MG63 (cell line): ENCODE measurements around the gene SUMO1. TPM values are rescaled to one million over a fixed set of nuclear protein-coding genes. Genes with fewer than 3 reads are reported as not detected.
A peak's percentile ranks its signal among the peaks of the same experiment; 100 is the strongest.

ENCODE experiments used
- DNase-seq: peaks from one replicate; pipeline ENCODE4 v3.0.0-alpha.2; 2020
- H3K27me3 ChIP-seq: fragments of 250-450 bp; sonication (Bioruptor Pico); 2 replicates; pipeline ENCODE4 v1.5.1; 2020; ENCODE audit warnings: mild to moderate bottlenecking, moderate library complexity
- H3K36me3 ChIP-seq: fragments of 250-450 bp; sonication (Bioruptor Pico); 2 replicates; pipeline ENCODE4 v1.5.1; 2020; ENCODE audit warnings: mild to moderate bottlenecking, moderate library complexity
- H3K4me3 ChIP-seq: fragments of 250-450 bp; sonication (Bioruptor Pico); 2 replicates; pipeline ENCODE4 v1.5.1; 2020; ENCODE audit warnings: mild to moderate bottlenecking, moderate library complexity
- H3K9me3 ChIP-seq: fragments of 250-450 bp; sonication (Bioruptor Pico); 2 replicates; pipeline ENCODE4 v1.5.1; 2020; ENCODE audit warnings: mild to moderate bottlenecking, moderate library complexity
- total RNA-seq: library from RNA; depleted of rRNA; stranded (reverse); fragments of >200 nt; shearing (Covaris generic); gene quantifications from 2 replicates; pipeline ENCODE4 v1.2.3, GENCODE V29; 2014; ENCODE audit warnings: low replicate concordance

Gene SUMO1
- total RNA-seq, 1 experiment from 2014 or later = 210 TPM

- no peak for DNase-seq
- Histone ChIP-seq H3K36me3 (peaks cover 55% of the 10 kb centered on the region), H3K27me3 (no peaks in the 10 kb centered on the region), H3K4me3 (no peak overlapping the region), H3K9me3 (no peaks in the 10 kb centered on the region)
Observed at GRCh38 chr2:202215179-202215578, 23.2 kb downstream of the SUMO1 start.

DNA sequence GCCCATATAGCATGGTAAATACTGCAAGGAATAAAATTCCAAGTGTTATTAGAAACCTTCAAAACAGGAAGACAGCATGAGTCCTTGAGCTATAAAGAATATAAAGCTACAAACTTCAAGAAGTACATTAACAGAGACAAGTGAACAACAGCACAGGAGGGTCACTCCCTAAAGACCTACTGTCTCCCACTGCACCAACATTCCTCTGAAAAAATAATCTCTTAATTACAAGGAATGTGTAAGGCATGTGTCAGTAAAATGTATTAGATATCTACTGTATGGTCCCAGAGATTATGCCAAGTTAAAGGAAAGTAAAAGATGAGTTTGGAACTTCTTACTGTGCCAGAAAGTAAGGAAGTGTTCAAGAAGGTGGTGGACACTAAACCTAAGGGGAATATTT is 29.9 kb downstream of the SUMO1 start:
- H3K4me3 ChIP-seq = no peak overlapping the region
- H3K36me3 ChIP-seq = peaks cover 55% of the 10 kb centered on the region
- H3K27me3 ChIP-seq = no peaks in the 10 kb centered on the region
- H3K9me3 ChIP-seq = no peaks in the 10 kb centered on the region
- DNase-seq = no peak

DNA sequence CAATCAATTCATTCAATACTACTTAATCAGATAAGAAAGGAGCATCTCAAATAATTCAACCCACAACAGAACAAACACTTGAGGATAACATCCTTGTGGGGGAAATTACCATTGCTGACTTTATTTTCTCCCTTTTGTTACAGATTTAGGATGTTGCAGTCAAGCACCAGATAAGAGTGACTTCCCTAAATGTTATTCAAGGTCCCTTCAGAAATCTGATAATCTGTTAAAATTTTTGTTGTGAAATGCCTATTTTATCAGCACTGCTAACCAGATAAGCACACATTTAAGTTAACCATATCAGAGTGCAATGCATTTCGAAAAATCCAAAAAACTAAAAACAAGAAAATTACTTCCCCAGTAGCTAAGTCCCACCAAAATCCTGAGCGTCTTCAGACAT is 33.5 kb downstream of the SUMO1 start:
- Histone ChIP-seq H3K4me3 (no peak overlapping the region), H3K36me3 (peaks cover 29% of the 10 kb centered on the region), H3K9me3 (no peaks in the 10 kb centered on the region), H3K27me3 (no peaks in the 10 kb centered on the region)
- no peak for DNase-seq

- DNase-seq = no peak
- no peaks in the 10 kb centered on the region for H3K27me3 ChIP-seq
- H3K36me3 ChIP-seq = peaks cover 28% of the 10 kb centered on the region
- no peak overlapping the region for H3K4me3 ChIP-seq
- H3K9me3 ChIP-seq = no peaks in the 10 kb centered on the region
Observed at GRCh38 chr2:202203348-202203747, 35.0 kb downstream of the SUMO1 start.

DNA sequence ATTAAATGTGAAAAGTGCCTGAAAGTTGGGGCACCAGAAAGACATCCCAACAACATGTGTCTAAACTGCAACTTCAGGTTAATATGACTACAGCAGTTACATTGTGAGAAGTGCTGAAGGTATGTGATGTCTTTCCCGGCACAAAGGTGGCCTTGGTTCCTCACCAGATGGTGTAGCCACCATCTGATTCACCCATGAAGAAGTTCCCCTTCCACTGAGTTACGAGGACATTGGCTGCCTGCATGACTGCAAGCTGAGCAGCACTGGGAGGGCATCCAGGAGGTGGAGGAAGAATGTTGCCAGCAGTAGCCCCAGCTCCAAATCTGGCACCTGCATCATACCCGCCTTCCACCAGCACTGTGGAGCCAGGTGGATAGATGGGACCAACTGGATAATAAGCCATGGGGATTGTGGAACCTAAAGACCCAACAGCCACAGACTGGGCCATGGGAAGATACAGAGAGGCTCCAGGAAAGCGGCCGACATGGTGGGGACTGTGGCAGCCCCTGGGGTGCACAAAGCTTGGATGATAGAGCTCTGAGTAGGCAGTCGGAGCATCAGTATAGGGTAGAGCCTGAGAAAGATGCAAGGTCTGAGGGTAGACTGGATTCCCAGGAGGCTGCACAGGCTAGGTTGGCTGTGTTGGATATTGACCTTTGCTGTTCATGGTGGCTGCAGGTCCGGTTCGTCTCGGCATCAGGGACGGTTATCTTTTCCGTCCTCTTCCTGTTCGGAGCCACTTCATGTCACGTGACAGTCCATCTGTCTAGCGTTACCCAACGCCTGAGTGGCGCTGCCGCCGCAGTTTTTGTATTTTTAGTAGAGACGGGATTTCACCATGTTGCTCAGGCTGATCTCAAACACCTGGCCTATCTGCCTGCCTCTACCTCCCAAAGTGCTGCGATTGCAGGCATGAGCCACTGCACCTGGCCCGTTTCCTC is 36.9 kb downstream of the SUMO1 start:
- H3K36me3 ChIP-seq = peaks cover 14% of the 10 kb centered on the region
- DNase-seq = no peak
- H3K4me3 ChIP-seq = no peak overlapping the region
- H3K27me3 ChIP-seq = no peaks in the 10 kb centered on the region
- no peaks in the 10 kb centered on the region for H3K9me3 ChIP-seq

- H3K27me3 ChIP-seq = no peaks in the 10 kb centered on the region
- H3K4me3 ChIP-seq = no peak overlapping the region
- no peaks in the 10 kb centered on the region for H3K9me3 ChIP-seq
- H3K36me3 ChIP-seq = no peaks in the 10 kb centered on the region
- DNase-seq = no peak
Observed at GRCh38 chr2:202196727-202197126, 41.7 kb downstream of the SUMO1 start.

- Histone ChIP-seq H3K27me3 (no peaks in the 10 kb centered on the region), H3K36me3 (no peaks in the 10 kb centered on the region), H3K9me3 (no peaks in the 10 kb centered on the region), H3K4me3 (no peak overlapping the region)
- no peak for DNase-seq
Observed at GRCh38 chr2:202194418-202194817, 44.0 kb downstream of the SUMO1 start.

GRCh38 chr2:202193881-202194353 is 44.5 kb downstream of the SUMO1 start:
- no peaks in the 10 kb centered on the region for H3K27me3 ChIP-seq
- no peak overlapping the region for H3K4me3 ChIP-seq
- no peaks in the 10 kb centered on the region for H3K36me3 ChIP-seq
- no peak for DNase-seq
- H3K9me3 ChIP-seq = no peaks in the 10 kb centered on the region

GRCh38 chr2:202193305-202193704 is 45.1 kb downstream of the SUMO1 start:
- no peaks in the 10 kb centered on the region for H3K27me3 ChIP-seq
- no peaks in the 10 kb centered on the region for H3K36me3 ChIP-seq

DNA sequence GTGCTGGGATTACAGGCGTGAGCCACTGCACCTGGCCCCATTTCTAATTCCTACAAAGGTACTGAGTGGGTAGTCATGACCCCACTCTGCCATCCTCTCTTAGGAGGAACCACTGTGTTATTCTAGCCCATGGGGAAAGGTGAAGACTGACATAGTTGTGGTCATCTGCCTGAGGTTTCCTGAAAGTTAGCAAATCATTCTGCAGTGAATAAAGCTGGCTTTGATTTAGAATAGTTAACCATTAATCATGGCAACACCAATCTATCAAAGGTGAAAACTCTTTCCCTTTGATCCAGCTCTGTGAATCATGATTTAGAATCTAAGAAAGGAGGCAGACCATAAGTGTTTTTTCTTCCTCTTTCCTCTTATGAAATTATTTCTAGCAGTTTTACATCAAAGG is 50.8 kb downstream of the SUMO1 start:
- Histone ChIP-seq H3K27me3 (no peaks in the 10 kb centered on the region), H3K36me3 (no peaks in the 10 kb centered on the region), H3K9me3 (no peaks in the 10 kb centered on the region), H3K4me3 (no peak overlapping the region)
- DNase-seq = no peak

More at GRCh38 chr2:202193305-202193704, 45.1 kb downstream of the SUMO1 start:
- Histone ChIP-seq H3K4me3 (no peak overlapping the region), H3K9me3 (no peaks in the 10 kb centered on the region)
- no peak for DNase-seq

- H3K36me3 ChIP-seq = no peaks in the 10 kb centered on the region
- peak; percentile 11 for DNase-seq
- no peak overlapping the region for H3K4me3 ChIP-seq
- no peaks in the 10 kb centered on the region for H3K27me3 ChIP-seq
- no peaks in the 10 kb centered on the region for H3K9me3 ChIP-seq
Observed at GRCh38 chr2:202186641-202187202, 51.7 kb downstream of the SUMO1 start.

DNA sequence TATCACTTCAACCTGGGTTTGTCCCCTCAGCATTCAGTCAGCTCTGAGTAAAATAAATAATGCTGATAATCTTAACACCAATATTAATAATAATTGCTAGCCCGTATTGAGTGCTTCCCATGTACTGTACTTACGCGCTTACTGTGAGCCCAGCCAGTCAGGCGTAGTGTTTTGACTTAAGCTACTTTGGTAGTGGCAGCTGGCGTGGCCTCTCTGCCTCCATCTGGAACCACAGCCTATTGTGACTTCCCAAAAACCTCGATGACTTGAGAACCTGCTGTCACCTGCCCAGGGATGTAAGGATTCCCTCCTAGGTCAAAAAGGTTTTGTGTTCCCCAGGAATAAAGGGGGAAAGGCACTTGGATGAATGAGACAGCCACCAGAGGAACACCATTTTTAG is 53.2 kb downstream of the SUMO1 start:
- Histone ChIP-seq H3K9me3 (no peaks in the 10 kb centered on the region), H3K4me3 (no peak overlapping the region), H3K36me3 (no peaks in the 10 kb centered on the region), H3K27me3 (no peaks in the 10 kb centered on the region)
- DNase-seq = no peak

DNA sequence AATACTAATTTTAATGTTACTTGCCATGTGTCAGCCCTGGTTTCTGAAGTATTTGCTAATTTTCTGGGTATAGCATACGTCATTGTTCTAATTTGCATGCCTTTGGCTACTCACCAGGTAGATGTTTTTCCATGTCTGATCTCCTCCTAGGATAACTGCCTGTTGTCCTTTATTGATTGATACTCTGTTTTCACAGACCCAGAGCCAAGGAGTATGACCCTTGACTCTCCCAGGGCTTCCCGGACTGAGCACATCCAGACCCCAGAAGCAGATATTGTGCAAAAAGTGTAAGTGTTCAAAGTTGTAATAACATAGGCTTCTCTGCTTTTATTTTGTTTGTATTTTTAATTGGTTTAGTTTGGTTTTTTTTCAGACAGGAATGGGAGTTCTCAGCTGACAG is 53.8 kb downstream of the SUMO1 start:
- Histone ChIP-seq H3K4me3 (no peak overlapping the region), H3K27me3 (no peaks in the 10 kb centered on the region), H3K9me3 (no peaks in the 10 kb centered on the region), H3K36me3 (no peaks in the 10 kb centered on the region)
- no peak for DNase-seq

DNA sequence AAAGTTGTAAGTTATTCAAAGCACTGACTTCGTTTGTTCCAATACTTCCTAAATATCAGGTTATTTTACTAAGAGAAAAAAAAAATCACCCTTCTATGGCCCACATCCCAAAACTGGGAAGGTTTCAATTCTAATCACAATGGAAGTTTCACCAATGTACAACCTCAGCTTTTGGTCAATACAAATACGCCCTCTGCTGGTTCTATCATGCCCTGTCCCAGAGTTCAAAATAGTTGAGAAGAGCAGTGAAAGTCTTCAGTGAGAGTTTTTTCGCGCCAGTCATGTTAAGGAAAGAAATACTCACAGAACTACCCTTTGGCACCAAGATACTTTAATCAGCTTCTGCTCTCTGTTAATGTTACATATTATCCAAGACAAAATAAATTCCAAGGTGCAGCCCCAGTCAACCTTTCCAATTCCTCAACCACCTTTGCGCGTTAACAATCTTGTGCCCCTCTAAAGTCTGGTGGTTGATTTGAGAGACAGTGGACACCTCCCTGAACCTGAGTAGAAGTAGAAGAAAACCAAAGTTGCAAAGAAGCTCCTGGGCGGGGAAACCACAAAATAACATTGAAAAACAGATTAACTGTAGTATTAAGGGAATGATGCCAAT is 59.9 kb downstream of the SUMO1 start:
- H3K4me3 ChIP-seq = no peak overlapping the region
- H3K36me3 ChIP-seq = no peaks in the 10 kb centered on the region
- no peaks in the 10 kb centered on the region for H3K27me3 ChIP-seq
- H3K9me3 ChIP-seq = no peaks in the 10 kb centered on the region; the same call in 1 of the 2 replicates
- DNase-seq = peak; percentile 36

- Histone ChIP-seq H3K27me3 (no peaks in the 10 kb centered on the region), H3K9me3 (no peaks in the 10 kb centered on the region; the same call in 1 of the 2 replicates), H3K36me3 (no peaks in the 10 kb centered on the region), H3K4me3 (no peak overlapping the region)
- no peak for DNase-seq
Observed at GRCh38 chr2:202172439-202173211, 65.8 kb downstream of the SUMO1 start.

- H3K4me3 ChIP-seq = no peak overlapping the region
- no peaks in the 10 kb centered on the region; the same call in 1 of the 2 replicates for H3K9me3 ChIP-seq
- no peaks in the 10 kb centered on the region for H3K27me3 ChIP-seq
- no peak for DNase-seq
- H3K36me3 ChIP-seq = no peaks in the 10 kb centered on the region
Observed at GRCh38 chr2:202171241-202171825, 67.1 kb downstream of the SUMO1 start.
